GM12875 (cell line): ENCODE data around the gene MYRF.

ENCODE experiments used
- H3K4me3 ChIP-seq: one replicate; pipeline ENCODE4 v1.5.1; 2011; ENCODE audit warnings: low read depth, low read length, control low read depth
- CTCF ChIP-seq: IDR thresholded peaks from 2 replicates; pipeline ENCODE4 v1.5.1; 2011; ENCODE audit warnings: low read depth, mild to moderate bottlenecking, control low read depth, inconsistent platforms, low read length, moderate library complexity, borderline replicate concordance; ENCODE audit not compliant: insufficient read depth

MYRF gene

GRCh38 chr11:61815790-61816735, 63.6 kb downstream of the MYRF start:
- H3K4me3 ChIP-seq, result peak overlapping the region; percentile 81

GRCh38 chr11:61816736-61817455, 64.5 kb downstream of the MYRF start, which contains the start of gene FADS1:
FADS1 (minus strand) TSS chr11:61817003; CDS start chr11:61816929, 74 bp downstream.
- peak; percentile 60 for TF ChIP-seq CTCF
- peak within 1 kb of the TSS; percentile 81 for H3K4me3 ChIP-seq

More at GRCh38 chr11:61815790-61816735, 63.6 kb downstream of the MYRF start:
- peak; percentile 23; the same call in 1 of the 2 replicates for TF ChIP-seq CTCF

- TF ChIP-seq CTCF, result no peak
- H3K4me3 ChIP-seq, result peak overlapping the region; percentile 81
Observed at GRCh38 chr11:61817471-61818202, 65.2 kb downstream of the MYRF start.

GRCh38 chr11:61820174-61820573, 67.7 kb downstream of the MYRF start:
- TF ChIP-seq CTCF, result no peak
- no peak overlapping the region for H3K4me3 ChIP-seq

- TF ChIP-seq CTCF, result no peak
- peak overlapping the region; percentile 97 for H3K4me3 ChIP-seq
Observed at GRCh38 chr11:61826930-61827570, 74.6 kb downstream of the MYRF start.

GRCh38 chr11:61827571-61828378, 75.3 kb downstream of the MYRF start, which contains the start of gene FADS2:
FADS2 (plus strand) TSS chr11:61828300; CDS start chr11:61828391, 91 bp downstream.
- peak within 1 kb of the TSS; percentile 97 for H3K4me3 ChIP-seq
- 0 out of 2 replicates have a peak, but pooled peaks have one; percentile 15 for TF ChIP-seq CTCF
